Liver (tissue), 9 donors: ENCODE data around the gene MORN2. TPM values are rescaled to one million over a fixed set of nuclear protein-coding genes. Genes with fewer than 3 reads are reported as not detected.

Source experiments
- DNase-seq: peaks from one replicate; pipeline ENCODE4 v3.0.0-alpha.2; 2017; ENCODE audit warnings: low spot score
- H3K27ac ChIP-seq, 2 donors: one replicate each; pipeline ENCODE4 v1.7.0; 2013; ENCODE audit warnings: inconsistent platforms in 2 of 2, low read length in 2 of 2, control low read depth in 1 of 2, low read depth in 1 of 2, mild to moderate bottlenecking in 1 of 2
- H3K27me3 ChIP-seq, 4 donors: one replicate each; pipeline versions ENCODE4 v1.6.1 to v1.7.0; 2013; ENCODE audit warnings: low read length in 3 of 4, inconsistent platforms in 1 of 4, mild to moderate bottlenecking in 1 of 4, moderate library complexity in 1 of 4; ENCODE audit not compliant: control insufficient read depth in 4 of 4, insufficient read depth in 4 of 4
- H3K36me3 ChIP-seq, 4 donors: one replicate each; pipeline versions ENCODE4 v1.6.1 to v1.7.0; 2013; ENCODE audit warnings: low read length in 3 of 4, mild to moderate bottlenecking in 3 of 4, low read depth in 1 of 4, moderate library complexity in 1 of 4; ENCODE audit not compliant: control insufficient read depth in 4 of 4, insufficient read depth in 3 of 4
- H3K4me1 ChIP-seq, 4 donors: one replicate each; pipeline versions ENCODE4 v1.6.1 to v1.7.0; 2013; ENCODE audit warnings: low read length in 3 of 4, mild to moderate bottlenecking in 3 of 4, moderate library complexity in 1 of 4; ENCODE audit not compliant: control insufficient read depth in 4 of 4, insufficient read depth in 4 of 4
- H3K4me3 ChIP-seq, 3 donors: one replicate each; pipeline versions ENCODE4 v1.6.1 to v1.7.0; 2013; ENCODE audit warnings: low read length in 3 of 3, control low read depth in 1 of 3, low read depth in 1 of 3, mild to moderate bottlenecking in 1 of 3
- H3K9ac ChIP-seq, 2 donors: one replicate each; pipeline ENCODE4 v1.7.0; 2013; ENCODE audit warnings: low read length in 2 of 2, mild to moderate bottlenecking in 2 of 2, moderate library complexity in 2 of 2, control low read depth in 1 of 2, low read depth in 1 of 2
- H3K9me3 ChIP-seq, 4 donors: one replicate each; pipeline versions ENCODE4 v1.6.1 to v1.7.0; 2013; ENCODE audit warnings: low read length in 3 of 4; ENCODE audit not compliant: control insufficient read depth in 4 of 4
- EGR1 ChIP-seq, 2 donors: IDR thresholded peaks; 2 replicates each; pipeline ENCODE4 v1.6.1; 2016 to 2018; ENCODE audit warnings: antibody characterized with exemption in 2 of 2, low read depth in 2 of 2
- FOXA1 ChIP-seq: IDR thresholded peaks from 2 replicates; pipeline ENCODE4 v1.6.1; 2016; ENCODE audit warnings: antibody characterized with exemption
- FOXA2 ChIP-seq: IDR thresholded peaks from 2 replicates; pipeline ENCODE4 v1.6.1; 2016; ENCODE audit warnings: antibody characterized with exemption
- GABPA ChIP-seq, 2 donors: IDR thresholded peaks in 1 of 2; conservative IDR thresholded peaks in 1 of 2; 2 replicates each; pipeline ENCODE4 v1.6.1; 2016; ENCODE audit warnings: antibody characterized with exemption in 2 of 2, mild to moderate bottlenecking in 1 of 2, moderate library complexity in 1 of 2
- HNF4A ChIP-seq, 2 donors: conservative IDR thresholded peaks; 2 replicates each; pipeline ENCODE4 v1.6.1; 2016; ENCODE audit warnings: antibody characterized with exemption in 2 of 2, mild to moderate bottlenecking in 2 of 2
- HNF4G ChIP-seq: IDR thresholded peaks from 2 replicates; pipeline ENCODE4 v1.6.1; 2016; ENCODE audit warnings: antibody characterized with exemption
- MAX ChIP-seq: IDR thresholded peaks from 2 replicates; pipeline ENCODE4 v1.6.1; 2016; ENCODE audit warnings: antibody characterized with exemption
- NR2F2 ChIP-seq: IDR thresholded peaks from 2 replicates; pipeline ENCODE4 v1.6.1; 2016; ENCODE audit warnings: antibody characterized with exemption
- RAD21 ChIP-seq, 2 donors: IDR thresholded peaks; 2 replicates each; pipeline ENCODE4 v1.6.1; 2016; ENCODE audit warnings: antibody characterized with exemption in 2 of 2, mild to moderate bottlenecking in 2 of 2
- RXRA ChIP-seq, 2 donors: IDR thresholded peaks; 2 replicates each; pipeline ENCODE4 v1.6.1; 2017 to 2018; ENCODE audit warnings: antibody characterized with exemption in 2 of 2, mild to moderate bottlenecking in 1 of 2
- SP1 ChIP-seq: IDR thresholded peaks from 2 replicates; pipeline ENCODE4 v1.6.1; 2018; ENCODE audit warnings: antibody characterized with exemption, mild to moderate bottlenecking
- TAF1 ChIP-seq: conservative IDR thresholded peaks from 2 replicates; pipeline ENCODE4 v1.6.1; 2016; ENCODE audit warnings: antibody characterized with exemption, mild to moderate bottlenecking
- YY1 ChIP-seq: IDR thresholded peaks from 2 replicates; pipeline ENCODE4 v1.6.1; 2016; ENCODE audit warnings: antibody characterized with exemption, mild to moderate bottlenecking
- WGBS: extraction: QIAGEN DNeasy Blood & Tissue Kit; methylation state at CpG from one replicate; pipeline ENCODE4 v1.1.7; 2013; 5-methylcytosine and 5-hydroxymethylcytosine counted together
- polyA plus RNA-seq, 2 donors: library from polyadenylated mRNA; stranded (reverse) in 1 of 2; unstranded in 1 of 2; fragments of 200-250 nt in 1 of 2; fragments of >200 nt in 1 of 2; fragmentation: Nextera tagmentation in 1 of 2; extraction: Ambion mirVana in 1 of 2; gene quantifications; one replicate each; pipeline versions ENCODE4 v1.2.1 to v1.2.3, GENCODE V29; 2013 to 2015
- total RNA-seq, 2 donors: library from RNA; depleted of rRNA; stranded (reverse); fragments of >200 nt; gene quantifications; one replicate each; pipeline ENCODE4 v1.2.3, GENCODE V29; 2014
- TF ChIP-seq, protein P1 (sequence below): IDR thresholded peaks from 2 replicates; pipeline ENCODE4 v1.6.1; 2016; ENCODE audit warnings: antibody characterized with exemption
- TF ChIP-seq, protein P2 (sequence below): IDR thresholded peaks from 2 replicates; pipeline ENCODE4 v1.6.1; 2016; ENCODE audit warnings: antibody characterized with exemption
- TF ChIP-seq, protein P3 (sequence below): IDR thresholded peaks from 2 replicates; pipeline ENCODE4 v1.6.1; 2016; ENCODE audit warnings: antibody characterized with exemption, mild to moderate bottlenecking
- TF ChIP-seq, protein P4 (sequence below): fragments of 150-350 bp; IDR thresholded peaks from 2 replicates; pipeline ENCODE4 v1.5.1; 2017; ENCODE audit warnings: improper control_type of control experiment, low read depth, low read length; ENCODE audit not compliant: missing input control
- donor health status: healthy.
- donor health status: healthy.
- donor health status: healthy.
- donor health status: healthy.
- donor health status: healthy.

MORN2 gene
- total and polyA plus RNA-seq, 4 donors = 2.8 to 16.4 (median 8.0) TPM

- TF ChIP-seq EGR1 (IDR thresholded peaks at IDR 0.05; ENCODE audit: low read depth in 2 of 2) = no peak
- TF ChIP-seq HNF4G = no peak
- no peak for TF ChIP-seq MAX
- no peak for TF ChIP-seq GABPA (IDR thresholded peaks at IDR 0.05 in 1 of 2, conservative IDR thresholded peaks at IDR 0.05 in 1 of 2)
- TF ChIP-seq FOXA1 = no peak
- TF ChIP-seq, protein P1, sequence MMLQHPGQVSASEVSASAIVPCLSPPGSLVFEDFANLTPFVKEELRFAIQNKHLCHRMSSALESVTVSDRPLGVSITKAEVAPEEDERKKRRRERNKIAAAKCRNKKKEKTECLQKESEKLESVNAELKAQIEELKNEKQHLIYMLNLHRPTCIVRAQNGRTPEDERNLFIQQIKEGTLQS = no peak
- TF ChIP-seq RAD21 (IDR thresholded peaks at IDR 0.05) = no peak
Measured at GRCh38 chr2:38912619-38913018, 36.8 kb downstream of the MORN2 start (continued).

DNA sequence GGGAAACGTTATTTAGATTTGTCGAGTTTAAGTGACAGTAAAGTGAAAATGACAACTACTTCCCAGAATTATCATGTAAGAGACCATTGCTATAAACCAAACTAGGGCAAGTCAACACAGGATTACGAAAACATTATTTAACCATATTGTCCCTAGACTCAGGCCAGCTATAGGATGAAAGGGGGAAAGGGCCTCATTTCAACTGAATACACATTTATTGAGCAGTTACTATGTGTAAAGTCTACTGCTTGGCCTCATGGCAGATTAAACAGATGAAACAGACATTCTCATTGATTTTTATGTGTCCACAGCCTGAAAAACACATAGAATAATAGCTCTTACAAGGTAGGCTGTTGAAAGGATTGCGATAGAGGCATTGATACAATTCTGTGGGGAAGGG, 46.6 kb downstream of the MORN2 start:
- WGBS = 72% methylated on average over 4 of the region's 4 CpGs
- TF ChIP-seq, protein P2, sequence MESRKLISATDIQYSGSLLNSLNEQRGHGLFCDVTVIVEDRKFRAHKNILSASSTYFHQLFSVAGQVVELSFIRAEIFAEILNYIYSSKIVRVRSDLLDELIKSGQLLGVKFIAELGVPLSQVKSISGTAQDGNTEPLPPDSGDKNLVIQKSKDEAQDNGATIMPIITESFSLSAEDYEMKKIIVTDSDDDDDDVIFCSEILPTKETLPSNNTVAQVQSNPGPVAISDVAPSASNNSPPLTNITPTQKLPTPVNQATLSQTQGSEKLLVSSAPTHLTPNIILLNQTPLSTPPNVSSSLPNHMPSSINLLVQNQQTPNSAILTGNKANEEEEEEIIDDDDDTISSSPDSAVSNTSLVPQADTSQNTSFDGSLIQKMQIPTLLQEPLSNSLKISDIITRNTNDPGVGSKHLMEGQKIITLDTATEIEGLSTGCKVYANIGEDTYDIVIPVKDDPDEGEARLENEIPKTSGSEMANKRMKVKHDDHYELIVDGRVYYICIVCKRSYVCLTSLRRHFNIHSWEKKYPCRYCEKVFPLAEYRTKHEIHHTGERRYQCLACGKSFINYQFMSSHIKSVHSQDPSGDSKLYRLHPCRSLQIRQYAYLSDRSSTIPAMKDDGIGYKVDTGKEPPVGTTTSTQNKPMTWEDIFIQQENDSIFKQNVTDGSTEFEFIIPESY = no peak
- TF ChIP-seq YY1 (no peak), HNF4A (conservative IDR thresholded peaks at IDR 0.05) (no peak), RXRA (IDR thresholded peaks at IDR 0.05) (no peak), EGR1 (IDR thresholded peaks at IDR 0.05; ENCODE audit: low read depth in 2 of 2) (no peak), MAX (no peak), SP1 (no peak), FOXA2 (no peak), HNF4G (no peak)
- TF ChIP-seq, protein P3, sequence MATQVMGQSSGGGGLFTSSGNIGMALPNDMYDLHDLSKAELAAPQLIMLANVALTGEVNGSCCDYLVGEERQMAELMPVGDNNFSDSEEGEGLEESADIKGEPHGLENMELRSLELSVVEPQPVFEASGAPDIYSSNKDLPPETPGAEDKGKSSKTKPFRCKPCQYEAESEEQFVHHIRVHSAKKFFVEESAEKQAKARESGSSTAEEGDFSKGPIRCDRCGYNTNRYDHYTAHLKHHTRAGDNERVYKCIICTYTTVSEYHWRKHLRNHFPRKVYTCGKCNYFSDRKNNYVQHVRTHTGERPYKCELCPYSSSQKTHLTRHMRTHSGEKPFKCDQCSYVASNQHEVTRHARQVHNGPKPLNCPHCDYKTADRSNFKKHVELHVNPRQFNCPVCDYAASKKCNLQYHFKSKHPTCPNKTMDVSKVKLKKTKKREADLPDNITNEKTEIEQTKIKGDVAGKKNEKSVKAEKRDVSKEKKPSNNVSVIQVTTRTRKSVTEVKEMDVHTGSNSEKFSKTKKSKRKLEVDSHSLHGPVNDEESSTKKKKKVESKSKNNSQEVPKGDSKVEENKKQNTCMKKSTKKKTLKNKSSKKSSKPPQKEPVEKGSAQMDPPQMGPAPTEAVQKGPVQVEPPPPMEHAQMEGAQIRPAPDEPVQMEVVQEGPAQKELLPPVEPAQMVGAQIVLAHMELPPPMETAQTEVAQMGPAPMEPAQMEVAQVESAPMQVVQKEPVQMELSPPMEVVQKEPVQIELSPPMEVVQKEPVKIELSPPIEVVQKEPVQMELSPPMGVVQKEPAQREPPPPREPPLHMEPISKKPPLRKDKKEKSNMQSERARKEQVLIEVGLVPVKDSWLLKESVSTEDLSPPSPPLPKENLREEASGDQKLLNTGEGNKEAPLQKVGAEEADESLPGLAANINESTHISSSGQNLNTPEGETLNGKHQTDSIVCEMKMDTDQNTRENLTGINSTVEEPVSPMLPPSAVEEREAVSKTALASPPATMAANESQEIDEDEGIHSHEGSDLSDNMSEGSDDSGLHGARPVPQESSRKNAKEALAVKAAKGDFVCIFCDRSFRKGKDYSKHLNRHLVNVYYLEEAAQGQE = no peak
- H3K4me1 ChIP-seq = no peaks in the 10 kb centered on the region
- no peaks in the 10 kb centered on the region for H3K36me3 ChIP-seq
- H3K9me3 ChIP-seq = no peaks in the 10 kb centered on the region
- no peak for DNase-seq
- H3K27me3 ChIP-seq = no peaks in the 10 kb centered on the region
- no peak overlapping the region for H3K27ac ChIP-seq
- H3K4me3 ChIP-seq = no peak overlapping the region
- no peak overlapping the region for H3K9ac ChIP-seq

- Histone ChIP-seq H3K27ac (no peak overlapping the region), H3K4me3 (no peak overlapping the region), H3K9me3 (no peaks in the 10 kb centered on the region), H3K36me3 (no peaks in the 10 kb centered on the region), H3K9ac (no peak overlapping the region), H3K4me1 (no peaks in the 10 kb centered on the region), H3K27me3 (no peaks in the 10 kb centered on the region)
- 98% methylated on average over 2 of the region's 2 CpGs for WGBS
- no peak for DNase-seq
- TF ChIP-seq, protein P4, sequence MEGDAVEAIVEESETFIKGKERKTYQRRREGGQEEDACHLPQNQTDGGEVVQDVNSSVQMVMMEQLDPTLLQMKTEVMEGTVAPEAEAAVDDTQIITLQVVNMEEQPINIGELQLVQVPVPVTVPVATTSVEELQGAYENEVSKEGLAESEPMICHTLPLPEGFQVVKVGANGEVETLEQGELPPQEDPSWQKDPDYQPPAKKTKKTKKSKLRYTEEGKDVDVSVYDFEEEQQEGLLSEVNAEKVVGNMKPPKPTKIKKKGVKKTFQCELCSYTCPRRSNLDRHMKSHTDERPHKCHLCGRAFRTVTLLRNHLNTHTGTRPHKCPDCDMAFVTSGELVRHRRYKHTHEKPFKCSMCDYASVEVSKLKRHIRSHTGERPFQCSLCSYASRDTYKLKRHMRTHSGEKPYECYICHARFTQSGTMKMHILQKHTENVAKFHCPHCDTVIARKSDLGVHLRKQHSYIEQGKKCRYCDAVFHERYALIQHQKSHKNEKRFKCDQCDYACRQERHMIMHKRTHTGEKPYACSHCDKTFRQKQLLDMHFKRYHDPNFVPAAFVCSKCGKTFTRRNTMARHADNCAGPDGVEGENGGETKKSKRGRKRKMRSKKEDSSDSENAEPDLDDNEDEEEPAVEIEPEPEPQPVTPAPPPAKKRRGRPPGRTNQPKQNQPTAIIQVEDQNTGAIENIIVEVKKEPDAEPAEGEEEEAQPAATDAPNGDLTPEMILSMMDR = no peak
- TF ChIP-seq EGR1 (IDR thresholded peaks at IDR 0.05; ENCODE audit: low read depth in 2 of 2) (no peak), NR2F2 (no peak), TAF1 (no peak)
Measured at GRCh38 chr2:38922902-38923301, 47.1 kb downstream of the MORN2 start.
